ENCODE results near the gene SPATA9.
"Not testable (repeated sequence)": the region's sequence is repeated elsewhere in the genome, so short reads cannot be mapped to it uniquely, and the experiment has no call there.

The SPATA9 gene

GRCh38 chr5:95717439-95717838 lies 34.6 kb upstream of the SPATA9 start:
- no peak for DNase-seq (ENCODE audit: low read depth)

GRCh38 chr5:95715799-95716461 lies 33.1 kb upstream of the SPATA9 start:
- DNase-seq (ENCODE audit: low read depth): no peak

- no peak for DNase-seq (ENCODE audit: low read depth)
Measured at GRCh38 chr5:95713960-95714710, 31.3 kb upstream of the SPATA9 start.

GRCh38 chr5:95713246-95713645 lies 30.5 kb upstream of the SPATA9 start:
- DNase-seq (ENCODE audit: low read depth): not testable (repeated sequence)

GRCh38 chr5:95712347-95712958 lies 29.7 kb upstream of the SPATA9 start:
- DNase-seq (ENCODE audit: low read depth): no peak

- DNase-seq (ENCODE audit: low read depth): no peak
Measured at GRCh38 chr5:95711501-95712346, 28.9 kb upstream of the SPATA9 start.

- not testable (repeated sequence) for DNase-seq (ENCODE audit: low read depth)
Measured at GRCh38 chr5:95710651-95711500, 28.1 kb upstream of the SPATA9 start.

GRCh38 chr5:95709967-95710650 lies 27.3 kb upstream of the SPATA9 start:
- DNase-seq (ENCODE audit: low read depth): no peak

GRCh38 chr5:95708876-95709275 lies 26.1 kb upstream of the SPATA9 start:
- DNase-seq (ENCODE audit: low read depth): no peak

- DNase-seq (ENCODE audit: low read depth): not testable (repeated sequence)
Measured at GRCh38 chr5:95707534-95708188, 24.9 kb upstream of the SPATA9 start.

- DNase-seq (ENCODE audit: low read depth): no peak
Measured at GRCh38 chr5:95707055-95707454, 24.3 kb upstream of the SPATA9 start.

- DNase-seq (ENCODE audit: low read depth): not testable (repeated sequence)
Measured at GRCh38 chr5:95706196-95706595, 23.4 kb upstream of the SPATA9 start.

- DNase-seq (ENCODE audit: low read depth): no peak
Measured at GRCh38 chr5:95704150-95704549, 21.4 kb upstream of the SPATA9 start.

GRCh38 chr5:95701074-95701473 lies 18.3 kb upstream of the SPATA9 start:
- no peak for DNase-seq (ENCODE audit: low read depth)

- no peak for DNase-seq (ENCODE audit: low read depth)
Measured at GRCh38 chr5:95699337-95699736, 16.5 kb upstream of the SPATA9 start.

GRCh38 chr5:95697781-95698681 lies 15.2 kb upstream of the SPATA9 start:
- no peak for DNase-seq (ENCODE audit: low read depth)

- no peak for DNase-seq (ENCODE audit: low read depth)
Measured at GRCh38 chr5:95690333-95690732, 7.5 kb upstream of the SPATA9 start.

- no peak for DNase-seq (ENCODE audit: low read depth)
Measured at GRCh38 chr5:95689680-95690079, 6.9 kb upstream of the SPATA9 start.

- DNase-seq (ENCODE audit: low read depth): no peak
Measured at GRCh38 chr5:95686651-95687050, 3.9 kb upstream of the SPATA9 start.

Measured in stimulated activated CD8-positive, alpha-beta memory T cell treated with anti-CD3 and anti-CD28 coated beads, Interleukin-12 subunit alpha, Interleukin-12 subunit beta, amount 100 ng/mL, for 4 hours (primary cell).